NCI-H446 (cell line): ENCODE data around the gene UBASH3B.
A peak's percentile ranks its signal among the peaks of the same experiment; 100 is the strongest.
"Not testable (repeated sequence)": the region's sequence is repeated elsewhere in the genome, so short reads cannot be mapped to it uniquely, and the experiment has no call there.

Experiments used
- DNase-seq, 2 experiments: peaks; one replicate each; lab custom pipeline; 2025; lab: John Stamatoyannopoulos, UW

Gene UBASH3B

DNA sequence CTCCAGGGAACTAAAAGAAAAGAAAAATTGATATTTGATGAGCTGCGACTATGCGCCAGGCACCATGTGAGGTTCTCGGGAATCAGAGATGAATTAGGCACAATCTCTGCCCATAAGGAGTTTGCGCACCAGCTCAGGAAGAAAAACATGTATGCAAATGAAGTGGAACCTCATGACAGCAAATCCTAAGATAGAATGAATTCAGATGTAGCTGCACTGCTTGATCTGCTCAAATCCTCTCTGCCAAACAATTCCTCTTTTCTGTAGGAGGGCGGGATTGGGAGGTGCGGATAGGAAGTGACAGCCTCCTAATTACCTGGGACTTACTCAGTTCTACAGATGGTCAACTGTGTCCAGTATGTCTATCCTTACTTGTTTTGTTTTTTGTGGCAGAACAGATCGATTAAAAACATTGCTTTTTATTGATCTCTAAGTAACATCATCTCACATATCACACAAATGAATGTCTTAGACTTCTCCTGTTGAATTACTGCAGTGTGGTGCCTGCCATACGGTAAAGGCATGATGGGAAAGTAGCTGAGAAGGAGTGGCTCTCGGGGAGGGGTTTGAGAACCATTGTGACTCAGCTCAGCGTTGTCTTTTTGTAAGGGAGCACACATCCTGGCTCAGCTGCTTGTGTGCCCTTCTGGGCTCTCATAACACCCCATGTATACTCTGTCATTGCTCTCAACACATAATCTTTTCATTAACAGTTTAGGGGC lies 196.7 kb downstream of the UBASH3B start:
- no peak for DNase-seq

DNA sequence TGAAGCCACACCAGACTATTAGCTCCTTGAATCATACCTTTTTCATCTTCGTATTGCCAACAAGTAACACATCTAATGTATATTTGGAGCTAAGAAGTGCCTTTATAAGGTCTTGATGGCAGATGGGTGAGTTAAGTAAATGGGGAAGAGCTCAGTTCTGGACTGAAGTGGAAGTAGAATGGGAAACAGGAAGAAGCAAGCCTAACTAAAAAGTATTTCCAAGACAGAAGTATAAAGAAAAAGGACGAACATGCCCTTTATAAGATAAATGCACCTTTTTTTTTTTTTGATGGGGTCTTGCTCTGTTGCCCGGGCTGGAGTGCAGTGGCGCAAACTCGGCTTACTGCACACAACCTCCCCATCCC lies 197.3 kb downstream of the UBASH3B start:
- DNase-seq: no peak

DNA sequence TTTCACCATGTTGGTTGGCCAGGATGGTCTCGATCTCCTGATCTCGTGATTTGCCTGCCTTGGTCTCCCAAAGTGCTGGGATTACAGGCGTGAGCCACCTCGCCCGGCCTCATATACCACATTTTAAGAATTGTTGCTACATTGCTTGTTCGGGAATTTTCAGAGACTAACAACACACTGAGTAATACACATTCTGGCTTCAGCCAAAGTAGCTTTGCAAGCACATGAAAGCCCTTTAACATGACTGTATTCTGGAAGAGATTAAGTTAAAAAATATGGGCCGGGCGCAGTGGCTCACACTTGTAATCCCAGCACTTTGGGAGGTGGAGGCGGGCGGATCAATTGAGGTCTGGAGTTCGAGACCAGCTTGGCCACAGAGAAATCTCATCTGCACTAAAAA lies 197.7 kb downstream of the UBASH3B start:
- no peak for DNase-seq

DNA sequence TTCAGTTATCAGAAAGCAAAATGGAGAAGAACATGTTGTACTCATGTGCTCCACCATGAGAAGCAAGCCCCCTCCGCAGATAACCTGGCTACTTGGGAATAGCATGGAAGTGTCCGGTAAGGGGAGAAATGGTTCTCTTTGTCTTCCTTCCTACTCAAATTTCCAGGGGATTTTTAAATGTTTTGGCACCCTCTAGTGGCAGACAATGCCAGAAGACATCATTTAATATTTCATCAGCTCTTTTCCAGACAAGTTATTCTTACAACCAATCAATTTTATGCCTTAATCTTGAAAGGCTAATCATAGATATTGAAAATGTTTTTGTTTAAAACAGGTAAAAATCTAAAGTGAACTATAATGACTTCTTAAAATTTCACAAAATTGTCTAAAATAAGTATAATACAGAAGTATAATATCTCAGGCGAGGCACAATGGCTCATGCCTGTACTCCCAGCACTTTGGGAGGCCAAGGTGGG lies 198.5 kb downstream of the UBASH3B start:
- DNase-seq: peak; percentile 73 to 81

DNA sequence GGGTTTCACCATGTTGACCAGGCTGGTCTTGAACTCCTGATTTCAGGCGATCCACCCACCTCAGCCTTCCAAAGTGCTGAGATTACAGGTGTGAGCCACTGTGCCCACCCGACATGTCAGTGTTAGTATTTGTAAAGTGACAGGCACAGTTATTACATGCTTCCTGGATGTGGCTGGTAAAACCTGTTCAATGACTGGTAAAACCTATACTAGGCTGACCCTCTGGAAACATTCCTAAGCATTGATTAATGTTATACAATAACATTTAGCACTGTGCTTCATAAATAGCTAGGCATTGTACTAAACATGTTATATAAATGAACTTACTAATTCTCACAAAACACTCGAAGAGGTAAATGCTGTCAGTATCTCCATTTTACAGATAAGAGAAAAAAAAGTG lies 206.1 kb downstream of the UBASH3B start:
- no peak for DNase-seq

DNA sequence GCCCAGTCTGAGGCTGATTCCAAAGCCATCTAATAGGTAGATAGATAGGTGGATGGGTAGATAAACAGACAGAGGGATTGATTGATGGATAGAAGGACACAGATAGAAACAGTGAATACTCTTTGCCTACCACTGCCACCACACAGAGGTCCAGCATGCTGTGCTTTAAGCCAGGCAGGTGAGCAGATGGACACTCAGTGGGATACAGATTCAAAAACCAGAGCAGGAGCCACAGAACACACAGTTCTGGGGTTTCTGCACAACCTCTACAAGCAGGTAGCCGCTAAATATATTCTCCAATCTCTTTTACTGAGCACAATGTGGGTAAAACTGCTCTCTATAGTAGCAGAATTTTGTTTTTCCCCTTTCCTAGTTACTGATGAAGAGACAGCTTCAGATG lies 206.6 kb downstream of the UBASH3B start:
- DNase-seq: no peak

DNA sequence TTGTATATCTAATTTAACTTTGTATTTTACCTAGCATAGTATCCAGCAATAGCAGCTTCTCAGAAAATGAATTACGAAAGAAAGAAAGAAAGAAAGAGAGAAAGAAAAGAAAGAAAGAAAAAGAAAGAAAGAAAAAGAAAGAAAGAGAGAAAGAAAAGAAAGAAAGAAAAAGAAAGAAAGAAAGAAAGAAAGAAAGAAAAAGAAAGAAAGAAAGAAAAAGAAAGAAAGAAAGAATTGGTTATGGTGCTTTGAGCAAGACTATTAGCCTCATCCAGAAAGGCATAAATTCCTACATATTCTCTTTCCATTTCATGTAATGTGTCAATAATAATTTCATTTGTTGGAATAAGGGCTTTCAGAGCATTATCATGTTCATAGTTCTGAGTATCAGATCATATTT lies 207.6 kb downstream of the UBASH3B start:
- DNase-seq: not testable (repeated sequence)

DNA sequence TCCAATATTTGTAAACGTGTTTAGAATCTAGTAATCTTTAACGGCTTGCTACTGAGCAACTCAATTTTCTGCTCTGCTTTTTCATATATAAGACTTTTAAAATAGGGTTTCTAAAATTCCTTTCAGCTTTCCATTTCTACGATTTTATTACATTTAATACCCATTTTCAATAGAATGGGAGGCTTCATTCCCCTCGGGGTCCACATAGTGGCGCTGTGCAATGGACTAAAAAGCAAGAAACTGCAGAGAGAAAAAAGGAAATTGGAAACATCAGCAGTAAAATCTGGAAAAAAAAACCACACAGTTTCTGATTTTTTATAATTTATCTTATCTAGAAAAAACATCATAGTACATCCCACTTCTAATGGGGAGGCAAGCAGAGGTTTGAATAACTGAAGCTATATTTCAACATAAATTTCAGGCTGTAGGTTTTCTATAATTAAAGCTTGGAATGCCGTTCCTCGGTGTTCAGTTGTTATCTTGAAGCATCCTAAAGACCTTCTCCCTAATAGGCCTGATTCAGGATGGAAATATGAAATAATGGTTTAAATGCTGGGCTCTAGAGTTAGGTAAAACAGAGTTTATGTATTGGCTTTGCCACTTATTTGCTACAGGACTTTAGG lies 208.3 kb downstream of the UBASH3B start:
- peak in 1 of 2 experiments; percentile 36 for DNase-seq
